Measurements from ENCODE around the gene TRPM2.

GRCh38 chr21:44418108-44418875 is 64.9 kb downstream of the TRPM2 start:
- TF ChIP-seq CTCF (IDR thresholded peaks at IDR 0.05) (no peak), POLR2A (IDR thresholded peaks at IDR 0.05) (no peak)

All from prostate gland (tissue), 2 donors.